NCI-H2227 (cell line): ENCODE results near the gene NEDD8.
"Not testable (repeated sequence)": the region's sequence is repeated elsewhere in the genome, so short reads cannot be mapped to it uniquely, and the experiment has no call there.

Experiments
- DNase-seq: peaks from one replicate; lab custom pipeline; 2025; ENCODE audit not compliant: unreplicated experiment; lab: John Stamatoyannopoulos, UW

The NEDD8 gene

GRCh38 chr14:24226473-24226872 is 5.7 kb downstream of the NEDD8 start:
- DNase-seq = no peak

GRCh38 chr14:24224618-24225071 is 7.5 kb downstream of the NEDD8 start:
- no peak for DNase-seq

GRCh38 chr14:24222987-24223386 is 9.2 kb downstream of the NEDD8 start:
- not testable (repeated sequence) for DNase-seq

GRCh38 chr14:24219521-24219920 is 12.6 kb downstream of the NEDD8 start:
- DNase-seq = no peak

- DNase-seq = no peak
These were observed 13.1 kb downstream of the NEDD8 start for GRCh38 chr14:24219080-24219479.

GRCh38 chr14:24216876-24217275 is 15.3 kb downstream of the NEDD8 start:
- not testable (repeated sequence) for DNase-seq

- DNase-seq = no peak
These were observed 15.8 kb downstream of the NEDD8 start for GRCh38 chr14:24216345-24216699.

GRCh38 chr14:24215495-24216344 is 16.4 kb downstream of the NEDD8 start, which contains the start of gene MDP1:
MDP1 (minus strand) TSS chr14:24216066; CDS start chr14:24215955, 111 bp downstream.
- DNase-seq = peak; percentile 93

GRCh38 chr14:24213866-24214662 is 18.1 kb downstream of the NEDD8 start:
- DNase-seq = no peak

- peak; percentile 98 for DNase-seq
These were observed 19.0 kb downstream of the NEDD8 start, which contains the start of gene CHMP4A for GRCh38 chr14:24212924-24213865. CHMP4A (minus strand) TSS chr14:24213488; CDS start chr14:24213439, 49 bp downstream.

- no peak for DNase-seq
These were observed 20.9 kb downstream of the NEDD8 start for GRCh38 chr14:24211311-24211710.

GRCh38 chr14:24207625-24208024 is 24.5 kb downstream of the NEDD8 start:
- no peak for DNase-seq

- no peak for DNase-seq
These were observed 25.0 kb downstream of the NEDD8 start for GRCh38 chr14:24207104-24207551.

GRCh38 chr14:24206260-24207103 is 25.7 kb downstream of the NEDD8 start:
- no peak for DNase-seq

- DNase-seq = no peak
These were observed 27.7 kb downstream of the NEDD8 start for GRCh38 chr14:24204163-24205146.

GRCh38 chr14:24203249-24203886 is 28.8 kb downstream of the NEDD8 start:
- DNase-seq = not testable (repeated sequence)

GRCh38 chr14:24202538-24202937 is 29.6 kb downstream of the NEDD8 start:
- DNase-seq = not testable (repeated sequence)
